ENCODE results near the gene CEP63.

DNA sequence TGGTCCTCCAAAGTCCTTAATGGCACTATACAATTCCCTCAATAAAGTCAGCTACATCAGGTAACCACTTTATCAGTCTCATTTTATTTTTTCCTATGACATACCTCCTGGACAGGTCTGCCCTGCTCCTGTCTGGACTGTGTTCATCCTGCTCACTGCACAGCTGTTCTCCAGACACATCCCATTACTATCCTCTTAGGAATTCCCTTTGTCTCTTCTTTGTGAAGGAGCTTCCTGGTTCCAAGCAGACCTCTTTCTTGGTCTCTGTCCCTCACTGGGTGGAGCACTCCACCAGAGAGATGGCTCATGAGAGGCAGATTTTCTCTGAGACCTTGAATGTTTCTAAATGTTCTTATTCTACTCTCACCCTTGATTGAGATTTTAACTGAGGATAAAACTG, 104.9 kb downstream of the CEP63 start:
- TF ChIP-seq ZNF274 (IDR thresholded peaks at IDR 0.05; ENCODE audit: low read depth, low read length) = no peak
- no peak for TF ChIP-seq YY1 (IDR thresholded peaks at IDR 0.05; ENCODE audit: insufficient read depth, insufficient read length)
- no peak for TF ChIP-seq SUZ12 (IDR thresholded peaks at IDR 0.05; ENCODE audit: extremely low read depth, insufficient read depth, insufficient read length)

Data from NT2/D1 (cell line).